ENCODE measurements around the gene HTT.

The HTT gene

DNA sequence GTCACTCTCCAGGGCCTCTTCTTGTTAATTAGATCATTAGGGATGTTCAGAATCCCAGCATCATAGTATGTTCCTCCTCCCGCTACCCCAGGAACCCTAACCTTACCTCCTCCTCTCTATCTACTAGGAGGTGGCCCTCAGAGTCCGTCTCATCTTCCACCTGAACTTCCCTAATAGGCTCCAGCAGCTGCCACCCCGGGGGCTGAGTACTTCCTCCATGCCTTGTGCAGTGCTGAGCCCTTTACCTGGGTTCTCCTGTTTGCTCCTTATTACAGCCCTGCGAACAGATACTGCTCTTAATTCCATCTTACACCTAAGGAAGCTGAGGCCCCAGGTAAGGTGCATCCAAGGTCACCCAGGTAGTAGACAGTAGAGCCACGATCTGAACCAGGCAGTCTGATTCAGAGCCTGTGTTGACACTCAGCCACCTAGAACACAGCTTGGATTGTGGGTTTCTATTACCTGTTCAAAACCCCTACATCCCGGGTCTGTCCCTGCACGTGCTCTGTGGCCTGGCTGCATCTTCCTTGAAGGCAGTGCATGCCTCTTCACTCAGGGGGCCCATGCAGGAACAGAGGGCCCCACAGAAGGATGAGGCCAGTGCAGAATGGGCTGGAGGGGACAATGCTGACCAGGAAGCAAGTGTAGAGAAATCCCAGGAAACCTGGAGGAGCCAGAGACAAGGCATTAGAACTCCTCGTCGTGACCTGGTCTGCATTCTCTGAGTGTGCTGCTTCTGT lies 123.1 kb downstream of the HTT start:
- H3K4me3 ChIP-seq (ENCODE audit: low read depth, low read length), result no peak overlapping the region
- no peak for TF ChIP-seq CTCF (IDR thresholded peaks at IDR 0.05; ENCODE audit: low read depth, low read length)

DNA sequence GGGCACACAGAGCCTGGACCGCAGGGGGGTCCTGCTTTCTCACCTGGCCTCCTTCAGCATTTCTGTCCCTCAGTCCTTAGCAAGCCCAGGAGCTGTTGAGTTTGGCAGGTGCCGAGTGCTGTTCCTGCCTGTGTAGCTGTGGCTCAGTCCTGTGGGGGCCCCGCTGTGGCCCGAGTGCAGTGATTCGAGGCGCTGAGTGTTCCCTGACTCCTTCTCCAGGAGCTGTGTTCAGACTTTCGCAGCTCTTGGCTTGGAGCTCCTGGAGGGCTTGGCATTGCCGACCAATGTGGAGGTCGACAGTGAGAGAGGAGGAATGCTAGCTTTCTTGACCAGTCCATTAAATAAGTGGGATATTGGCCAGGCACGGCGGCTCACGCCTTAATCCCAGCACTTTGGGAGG lies 124.4 kb downstream of the HTT start:
- H3K4me3 ChIP-seq (ENCODE audit: low read depth, low read length), result no peak overlapping the region
- no peak for TF ChIP-seq CTCF (IDR thresholded peaks at IDR 0.05; ENCODE audit: low read depth, low read length)

DNA sequence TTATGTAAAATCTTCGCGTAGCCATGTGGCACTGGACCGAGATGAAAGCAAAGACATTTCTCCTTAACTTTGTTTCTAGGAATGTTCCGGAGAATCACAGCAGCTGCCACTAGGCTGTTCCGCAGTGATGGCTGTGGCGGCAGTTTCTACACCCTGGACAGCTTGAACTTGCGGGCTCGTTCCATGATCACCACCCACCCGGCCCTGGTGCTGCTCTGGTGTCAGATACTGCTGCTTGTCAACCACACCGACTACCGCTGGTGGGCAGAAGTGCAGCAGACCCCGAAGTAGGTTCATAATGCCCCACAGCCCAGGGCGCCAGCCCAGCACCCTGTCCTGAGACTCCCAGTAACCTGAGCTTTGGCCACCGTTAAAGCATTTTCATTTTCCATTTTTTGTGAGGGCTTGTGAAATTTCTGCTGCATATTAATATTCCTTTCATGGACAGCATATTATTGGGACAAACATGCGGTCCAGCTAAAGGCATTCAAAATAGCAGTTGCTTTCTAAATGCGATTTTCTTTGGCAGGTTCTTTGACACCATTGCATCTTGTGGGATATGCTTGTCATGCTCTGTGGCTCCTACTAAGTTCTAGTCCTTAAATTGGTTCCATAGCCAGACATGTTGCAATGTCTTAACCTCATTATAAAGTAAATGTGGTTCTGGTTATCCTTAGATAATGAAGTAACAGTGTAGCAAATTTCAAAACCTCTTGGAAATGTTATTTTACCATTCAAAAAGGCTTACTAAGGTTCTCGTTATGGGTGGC lies 125.4 kb downstream of the HTT start:
- H3K4me3 ChIP-seq (ENCODE audit: low read depth, low read length), result no peak overlapping the region

DNA sequence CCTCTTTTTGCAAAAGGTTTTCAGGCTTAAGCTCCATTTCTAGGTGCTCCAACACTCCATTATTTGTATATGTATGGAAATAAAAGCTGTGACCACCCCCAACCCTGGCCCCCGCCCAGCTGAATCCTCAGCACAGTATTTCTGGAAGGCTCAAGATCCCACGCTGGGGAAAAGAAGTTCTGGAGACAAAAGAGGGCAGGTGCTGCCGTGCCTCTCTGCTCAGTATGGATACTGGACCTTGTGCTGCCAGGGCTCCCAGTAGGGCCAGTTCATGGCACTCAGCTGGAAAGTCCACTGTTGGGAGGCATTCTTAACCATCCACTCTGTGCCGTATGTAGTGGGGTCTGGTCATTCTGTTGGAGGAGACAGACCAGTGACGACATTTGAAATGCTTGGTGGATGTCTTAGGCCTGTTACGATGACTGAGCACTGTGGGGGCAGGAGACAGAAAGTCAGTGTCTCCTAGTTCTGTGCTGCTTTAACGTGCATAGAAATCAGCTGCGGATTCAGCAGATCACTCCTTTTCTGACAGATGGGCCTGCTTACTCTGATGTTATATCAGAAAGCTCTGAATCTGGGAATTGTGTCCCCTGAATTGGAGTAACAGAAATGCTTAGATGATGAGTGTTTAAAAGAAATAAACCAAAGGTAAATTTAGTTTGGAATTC lies 126.1 kb downstream of the HTT start:
- TF ChIP-seq CTCF (IDR thresholded peaks at IDR 0.05; ENCODE audit: low read depth, low read length), result no peak

More for the DNA sequence above, 125.4 kb downstream of the HTT start:
- no peak for TF ChIP-seq CTCF (IDR thresholded peaks at IDR 0.05; ENCODE audit: low read depth, low read length)

GRCh38 chr4:3201718-3202702 lies 127.5 kb downstream of the HTT start:
- no peak overlapping the region for H3K4me3 ChIP-seq (ENCODE audit: low read depth, low read length)
- no peak for TF ChIP-seq CTCF (IDR thresholded peaks at IDR 0.05; ENCODE audit: low read depth, low read length)

More for the DNA sequence above, 126.1 kb downstream of the HTT start:
- H3K4me3 ChIP-seq (ENCODE audit: low read depth, low read length), result no peak overlapping the region

DNA sequence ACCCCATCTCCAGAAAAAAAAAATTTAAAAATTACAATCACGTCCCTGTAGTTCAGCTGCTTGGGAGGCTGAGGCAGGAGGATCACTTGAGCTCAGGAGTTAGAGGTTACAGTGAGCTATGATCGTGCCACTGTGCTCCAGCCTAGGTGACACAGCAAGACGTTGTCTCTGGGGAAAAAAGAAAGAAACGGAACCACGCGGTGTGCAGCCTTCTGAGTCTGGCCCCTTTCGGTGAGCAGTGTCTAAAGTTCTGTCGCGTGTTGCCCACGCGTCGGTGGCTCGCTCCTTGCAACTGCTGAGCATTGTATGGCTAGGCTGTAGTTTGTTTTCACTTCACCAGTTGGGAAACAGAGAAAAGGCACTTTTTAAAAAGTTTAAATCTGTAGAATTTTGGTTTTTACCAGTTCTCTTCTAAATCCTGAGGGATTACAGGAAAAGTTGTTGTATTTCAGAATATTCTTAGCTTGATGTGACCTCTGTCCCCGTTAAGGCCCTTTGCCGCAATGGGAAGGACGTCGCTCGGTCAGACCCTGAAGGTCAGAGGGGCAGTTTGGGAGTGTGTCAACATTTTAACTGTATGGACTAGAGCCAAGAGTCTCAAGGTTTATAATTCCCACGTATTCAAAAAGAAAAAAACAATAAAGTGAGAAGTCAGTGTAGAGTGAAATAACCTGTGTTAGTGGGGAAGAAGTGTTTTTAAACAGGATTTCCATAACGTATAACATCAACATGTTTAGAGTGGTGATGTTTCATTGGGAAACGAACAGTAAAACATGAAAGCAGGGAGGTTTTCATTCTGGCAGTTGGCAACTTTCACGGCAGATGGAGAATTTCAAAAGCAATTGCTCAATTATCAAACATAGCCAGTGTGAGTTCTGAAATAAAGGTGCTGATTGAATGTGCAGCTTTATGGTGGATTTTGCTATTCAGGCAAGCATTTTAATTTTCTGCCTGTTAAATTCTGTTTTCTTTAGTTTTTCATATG lies 128.6 kb downstream of the HTT start:
- no peak for TF ChIP-seq CTCF (IDR thresholded peaks at IDR 0.05; ENCODE audit: low read depth, low read length)
- H3K4me3 ChIP-seq (ENCODE audit: low read depth, low read length), result no peak overlapping the region

Measured in WI38 (cell line).